ENCODE data around the gene NOS1. TPM values are rescaled to one million over a fixed set of nuclear protein-coding genes. Genes with fewer than 3 reads are reported as not detected.

The NOS1 gene
- total RNA-seq, 1 experiment from 2014 or later: not detected

DNA sequence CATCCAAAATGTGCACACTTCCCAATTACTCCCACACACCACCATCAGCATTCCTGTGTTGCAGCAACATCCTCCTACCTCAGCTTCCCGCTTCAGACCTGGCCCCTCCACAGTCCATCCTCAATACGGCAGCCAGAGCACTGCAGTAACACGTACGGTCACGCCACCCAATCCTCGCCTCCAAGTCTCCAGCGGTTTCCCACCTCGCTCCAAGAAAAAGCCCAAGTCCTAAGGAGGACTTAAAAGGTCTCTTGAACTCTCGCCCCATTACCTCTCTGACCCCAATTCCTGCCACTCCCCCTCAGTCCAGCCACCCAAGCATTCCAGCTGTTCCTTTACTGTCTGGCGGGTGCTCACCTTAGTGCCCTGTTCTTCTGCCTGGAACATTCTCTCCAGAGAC is 183.1 kb downstream of the NOS1 start:
- DNase-seq (ENCODE audit: low read depth): no peak

DNA sequence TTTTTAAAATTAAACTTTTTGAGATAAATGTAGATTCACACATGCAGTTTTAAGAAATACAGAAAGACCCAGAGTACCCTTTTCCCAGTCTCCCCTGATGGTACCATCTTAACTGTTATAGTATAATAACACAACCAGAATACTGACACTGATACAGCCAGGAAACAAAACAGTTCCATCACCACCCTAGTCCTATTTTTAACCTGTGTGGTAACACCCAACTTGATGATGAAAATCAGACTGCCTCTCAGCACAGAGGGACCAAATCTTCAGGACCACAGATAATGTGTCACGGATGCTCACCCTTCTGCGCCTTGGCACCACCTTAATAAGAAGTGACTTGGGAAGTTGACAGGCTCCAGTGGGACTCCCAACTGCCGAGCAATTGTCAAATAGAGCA is 189.3 kb downstream of the NOS1 start:
- no peak for DNase-seq (ENCODE audit: low read depth)

DNA sequence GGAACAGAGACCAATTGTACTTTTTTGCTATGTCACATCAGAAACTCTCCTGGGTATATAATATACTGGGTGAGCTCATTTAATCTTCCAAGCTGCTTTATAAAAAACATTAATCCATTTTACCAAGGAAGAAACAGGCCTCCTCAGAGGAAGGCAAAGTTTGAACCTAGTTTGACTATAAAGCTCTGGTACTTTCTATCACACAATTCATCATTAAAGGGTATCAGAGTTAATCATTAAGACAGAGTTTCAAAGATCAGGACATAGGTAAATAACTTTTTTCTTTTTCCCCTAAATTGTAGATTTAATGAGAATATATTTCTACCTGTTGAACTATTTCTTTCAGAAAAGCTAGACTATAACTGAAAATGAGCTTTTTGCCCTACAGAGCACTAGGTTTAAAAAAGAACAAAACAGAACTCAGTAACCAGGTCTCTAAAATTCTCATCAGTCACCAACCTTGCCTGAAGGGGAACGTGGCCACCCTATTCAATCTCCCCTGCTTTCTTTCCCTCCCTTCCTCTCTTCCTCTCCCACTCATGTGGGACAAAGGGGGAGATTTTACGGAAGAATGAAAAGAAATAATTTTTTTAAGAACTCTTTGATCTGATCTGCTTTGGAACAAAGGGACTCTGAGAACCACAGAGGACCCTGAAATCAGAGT is 189.8 kb downstream of the NOS1 start:
- no peak for DNase-seq (ENCODE audit: low read depth)

DNA sequence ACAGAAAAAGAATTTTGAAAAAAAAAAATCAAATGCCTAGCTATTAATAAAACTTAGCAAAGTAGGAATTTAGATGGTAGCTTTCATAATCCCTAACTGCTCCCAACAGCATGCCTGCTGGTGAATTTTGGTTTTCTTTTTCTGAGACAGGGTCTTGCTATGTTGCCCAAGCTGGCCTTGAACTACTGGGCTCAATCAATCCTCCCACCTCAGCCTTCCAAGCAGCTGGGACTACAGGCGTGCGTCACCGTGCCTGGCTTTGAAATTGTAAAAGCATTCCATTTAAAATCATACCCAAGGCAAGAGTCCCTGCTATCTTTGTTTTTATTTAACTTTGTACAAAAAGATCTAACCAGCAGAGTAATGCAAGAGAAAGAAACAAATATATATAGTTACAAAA is 191.9 kb downstream of the NOS1 start:
- DNase-seq (ENCODE audit: low read depth): no peak

DNA sequence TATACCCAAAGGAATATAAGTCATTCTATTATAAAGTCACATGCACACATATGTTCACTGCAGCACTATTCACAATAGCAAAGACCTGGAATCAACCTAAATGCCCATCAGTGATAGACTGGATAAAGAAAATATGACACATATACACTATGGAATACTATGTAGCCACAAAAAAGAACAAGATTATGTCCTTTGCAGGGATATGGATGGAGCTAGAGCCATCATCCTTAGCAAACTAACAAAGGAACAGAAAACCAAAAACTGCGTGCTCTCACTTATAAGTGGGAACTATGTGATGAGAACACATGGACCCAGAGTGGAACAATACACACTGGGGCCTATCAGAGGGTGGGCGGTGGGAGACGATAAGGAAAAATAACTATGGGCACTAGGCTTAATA is 192.4 kb downstream of the NOS1 start:
- DNase-seq (ENCODE audit: low read depth): no peak

DNA sequence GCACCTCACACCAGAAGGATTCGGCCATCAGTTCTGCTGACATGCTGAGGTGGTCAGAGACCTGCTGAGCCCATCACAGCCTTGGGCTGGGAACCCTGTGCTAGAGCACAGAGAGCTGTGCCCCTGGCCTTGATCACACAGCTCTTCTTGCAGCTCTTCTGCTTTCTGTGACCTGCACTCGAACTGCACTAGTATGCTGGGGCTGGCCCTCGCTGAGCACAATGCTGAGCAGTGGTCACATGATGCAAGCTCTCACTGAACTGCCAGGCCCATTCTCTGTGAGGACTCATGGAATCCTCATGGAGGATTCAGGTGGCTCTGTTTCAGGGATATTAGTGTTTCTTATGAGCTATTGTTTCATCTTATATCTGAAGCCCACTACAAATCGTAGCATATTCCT is 193.7 kb downstream of the NOS1 start:
- DNase-seq (ENCODE audit: low read depth): no peak

DNA sequence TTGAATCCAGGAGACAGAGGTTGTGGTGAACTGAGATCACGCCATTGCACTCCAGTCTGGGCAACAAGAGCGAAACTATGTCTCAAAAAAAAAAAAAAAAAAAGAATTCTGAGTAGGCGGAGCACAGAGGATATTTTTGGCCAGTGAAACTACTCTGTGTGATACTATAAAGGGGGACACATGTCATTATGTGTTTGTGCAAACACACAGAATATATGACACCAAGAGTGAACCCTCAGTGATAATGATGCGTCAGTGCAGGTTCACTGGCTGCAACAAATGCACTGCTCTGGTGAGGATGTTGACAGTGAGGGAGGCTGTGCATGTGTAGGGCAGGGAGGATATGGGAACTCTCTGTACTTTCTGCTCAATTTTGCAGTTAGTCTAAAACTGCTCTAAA is 195.3 kb downstream of the NOS1 start:
- DNase-seq (ENCODE audit: low read depth): no peak

DNA sequence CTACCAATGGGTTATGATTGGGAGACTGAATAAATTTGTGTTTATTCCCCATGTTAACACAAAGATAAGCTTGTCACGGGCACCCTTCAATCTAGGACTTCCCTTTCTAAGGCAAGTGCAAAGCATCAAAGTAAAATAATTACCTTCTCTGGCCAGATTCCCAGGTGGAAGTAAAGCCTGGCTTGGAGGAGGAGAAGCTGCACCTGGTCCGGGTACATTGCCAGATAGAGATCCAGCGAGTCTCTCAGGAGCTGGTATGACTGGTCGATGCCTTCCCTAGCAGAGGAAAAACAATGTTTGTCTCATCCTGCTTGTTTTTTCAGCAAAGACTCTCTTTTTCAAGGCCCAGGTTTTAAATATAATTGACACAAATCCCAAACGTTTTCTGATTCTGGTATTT is 196.1 kb downstream of the NOS1 start:
- DNase-seq (ENCODE audit: low read depth): no peak

DNA sequence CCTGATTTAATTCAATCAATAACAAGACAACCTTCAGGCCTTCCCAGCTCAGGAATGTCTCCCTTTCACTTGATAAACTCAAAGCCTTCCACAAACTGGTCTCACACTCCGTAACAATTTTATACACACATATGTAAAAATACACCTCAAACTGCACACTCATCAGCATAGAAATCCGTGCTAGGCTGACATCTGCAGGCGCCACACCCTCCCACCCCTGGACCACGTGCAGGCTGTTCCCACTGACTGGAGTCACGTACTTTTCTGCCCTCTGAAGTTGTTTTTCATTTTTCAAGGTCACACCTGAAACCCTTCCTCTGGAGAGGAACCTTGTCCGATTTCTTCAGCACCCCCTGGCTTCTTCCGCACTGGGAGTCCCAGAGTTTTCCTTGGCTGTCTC is 198.8 kb downstream of the NOS1 start:
- DNase-seq (ENCODE audit: low read depth): no peak

DNA sequence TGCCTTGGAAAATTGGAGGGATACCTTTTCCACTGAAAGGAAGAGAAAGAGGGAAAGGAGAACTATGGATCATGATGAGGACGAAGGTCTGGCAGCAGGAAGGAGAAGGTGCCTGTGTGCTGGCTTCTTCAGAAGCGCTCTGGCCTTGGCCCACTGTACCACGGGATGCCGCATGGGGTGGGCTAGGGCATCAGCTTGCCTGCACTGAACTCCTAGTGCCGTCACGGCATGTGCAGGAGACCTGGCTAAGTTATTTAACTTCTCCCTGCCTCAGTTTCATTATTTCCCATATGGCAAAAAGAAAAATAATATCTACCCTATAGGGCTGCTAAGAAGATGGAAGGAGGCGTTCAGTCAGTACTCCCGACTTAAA is 199.3 kb downstream of the NOS1 start:
- DNase-seq (ENCODE audit: low read depth): no peak

DNA sequence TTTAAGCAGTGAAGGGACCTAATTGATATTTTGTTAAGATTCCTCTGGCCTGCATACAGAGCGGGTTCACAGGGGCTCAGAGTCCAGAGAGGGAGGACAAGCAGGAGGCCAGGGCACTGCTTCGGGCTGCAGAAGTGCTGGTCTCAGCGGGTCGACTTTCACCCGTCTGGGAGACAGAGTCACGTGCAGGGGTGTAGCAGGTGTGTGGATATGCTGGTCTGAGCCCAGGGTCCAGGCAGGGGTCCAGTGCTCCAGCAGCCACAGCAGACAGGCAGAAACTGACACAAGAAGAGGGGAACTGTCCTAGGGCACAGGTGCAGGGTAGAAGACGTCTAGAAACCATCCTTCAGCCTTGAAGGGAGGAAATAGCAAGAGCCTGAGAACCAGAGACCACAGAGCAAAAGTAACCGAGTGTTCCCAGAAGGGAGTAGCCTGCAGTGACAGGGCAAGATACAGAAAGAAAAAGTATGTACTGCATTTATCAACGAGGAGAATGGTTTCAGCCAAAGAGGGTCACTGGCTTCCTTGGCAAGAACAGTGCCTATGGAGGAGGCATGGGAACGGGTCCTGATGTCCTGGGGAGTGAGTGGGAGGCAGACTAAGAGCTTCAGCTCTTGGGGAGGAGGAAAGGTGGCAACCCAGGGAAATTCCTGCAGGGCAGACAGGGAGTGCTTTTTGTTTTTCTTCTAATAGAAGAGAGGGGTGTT is 199.8 kb downstream of the NOS1 start:
- DNase-seq (ENCODE audit: low read depth): no peak

DNA sequence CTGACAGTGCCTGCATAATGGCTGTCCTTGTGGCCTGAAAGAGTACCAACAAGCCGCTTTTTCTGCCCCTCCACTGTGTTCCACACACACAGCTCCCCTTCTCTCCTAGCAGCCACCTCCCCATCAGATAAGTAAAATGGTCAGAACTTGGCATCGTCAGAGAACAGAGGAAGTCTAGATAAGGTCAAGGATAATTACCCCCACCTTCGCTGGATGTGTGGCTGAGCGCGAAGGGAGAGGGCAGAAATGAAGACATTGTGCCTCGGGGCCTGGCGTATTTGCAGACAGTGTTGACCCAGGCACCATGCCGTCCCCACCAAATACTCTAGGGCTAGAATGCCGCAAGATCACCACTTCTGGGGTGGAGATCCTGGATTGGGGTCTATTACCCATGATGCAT is 201.8 kb downstream of the NOS1 start:
- DNase-seq (ENCODE audit: low read depth): no peak

DNA sequence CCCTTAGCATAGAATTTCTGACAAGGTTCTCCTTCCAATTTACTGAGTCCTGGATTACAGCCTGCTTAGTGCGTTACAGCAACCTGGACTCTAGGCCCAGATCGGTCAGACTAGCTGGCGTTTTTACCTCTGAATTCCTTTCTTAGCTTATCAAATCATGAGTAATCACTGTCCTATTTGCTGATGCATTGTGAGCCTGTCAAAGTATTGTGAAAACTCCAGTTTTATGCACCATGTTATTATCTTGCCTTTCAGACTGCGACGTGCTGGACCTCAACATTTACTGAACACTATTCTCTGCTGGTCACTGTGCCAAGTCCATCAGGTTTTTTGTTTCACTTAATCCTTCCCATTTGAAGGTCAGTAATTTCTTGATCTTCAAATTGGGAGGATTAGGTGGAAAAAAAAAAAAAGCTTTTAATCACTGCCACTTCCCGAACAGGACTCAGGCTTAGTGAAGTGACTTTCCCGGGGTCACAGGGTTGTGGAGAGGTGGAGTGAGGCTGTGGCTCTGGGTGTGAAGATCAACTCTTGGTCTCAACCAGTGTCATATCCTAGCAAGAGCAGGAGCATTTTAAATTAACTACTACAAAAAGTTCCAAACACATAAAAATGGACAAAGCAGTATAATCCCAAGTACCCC is 202.4 kb downstream of the NOS1 start:
- no peak for DNase-seq (ENCODE audit: low read depth)

Other genes starting within 250 kb of the NOS1 start
- 17.0 and 25.0 TPM in 2 replicates for gene FBXO21, start 171.2 kb downstream of the NOS1 start, total RNA-seq (2014; rRNA removed; shearing (Covaris generic))